ENCODE data around the gene GAS2L2.

GRCh38 chr17:35743626-35744328 is 9.3 kb downstream of the GAS2L2 start:
- TF ChIP-seq CTCF (IDR thresholded peaks at IDR 0.05): no peak
- no peak for TF ChIP-seq POLR2A (IDR thresholded peaks at IDR 0.05)
